GOT3 (cell line): ENCODE measurements around the gene SLC52A1.
"Not testable (repeated sequence)": the region's sequence is repeated elsewhere in the genome, so short reads cannot be mapped to it uniquely, and the experiment has no call there.

Experiments
- DNase-seq: peaks from one replicate; lab custom pipeline; 2025; ENCODE audit warnings: mixed read lengths; lab: John Stamatoyannopoulos, UW

Gene SLC52A1

GRCh38 chr17:5035315-5035714 is at the start of gene SLC52A1:
Gene SLC52A1, minus strand, starts transcription at chr17:5035426. Its CDS starts 820 bp downstream, at chr17:5034606.
- DNase-seq: no peak

GRCh38 chr17:5080591-5080990 is 45.4 kb upstream of the SLC52A1 start:
- DNase-seq: no peak

- DNase-seq: no peak
Measured at GRCh38 chr17:5078106-5079028, 43.1 kb upstream of the SLC52A1 start, which contains the start of gene ZFP3. Gene ZFP3, plus strand, starts transcription at chr17:5078467. Its CDS starts 13,038 bp downstream, at chr17:5091505.

GRCh38 chr17:5077781-5078105 is 42.5 kb upstream of the SLC52A1 start:
- DNase-seq: no peak

- DNase-seq: not testable (repeated sequence)
Measured at GRCh38 chr17:5077275-5077674, 42.0 kb upstream of the SLC52A1 start.

- DNase-seq: not testable (repeated sequence)
Measured at GRCh38 chr17:5075472-5075871, 40.2 kb upstream of the SLC52A1 start.

GRCh38 chr17:5069724-5070123 is 34.5 kb upstream of the SLC52A1 start:
- no peak for DNase-seq

- no peak for DNase-seq
Measured at GRCh38 chr17:5068236-5068635, 33.0 kb upstream of the SLC52A1 start.

GRCh38 chr17:5065227-5065744 is 30.1 kb upstream of the SLC52A1 start:
- no peak for DNase-seq

- no peak for DNase-seq
Measured at GRCh38 chr17:5055543-5055942, 20.3 kb upstream of the SLC52A1 start.

GRCh38 chr17:5050278-5050677 is 15.1 kb upstream of the SLC52A1 start:
- DNase-seq: no peak

GRCh38 chr17:5049314-5049841 is 14.2 kb upstream of the SLC52A1 start:
- DNase-seq: no peak

- no peak for DNase-seq
Measured at GRCh38 chr17:5047446-5047845, 12.2 kb upstream of the SLC52A1 start.

- no peak for DNase-seq
Measured at GRCh38 chr17:5045496-5045895, 10.3 kb upstream of the SLC52A1 start.

- no peak for DNase-seq
Measured at GRCh38 chr17:5044630-5045029, 9.4 kb upstream of the SLC52A1 start.

- DNase-seq: no peak
Measured at GRCh38 chr17:5043524-5043923, 8.3 kb upstream of the SLC52A1 start.

GRCh38 chr17:5042157-5043022 is 7.2 kb upstream of the SLC52A1 start:
- DNase-seq: no peak

GRCh38 chr17:5034651-5035050 is 575 bp downstream of the SLC52A1 start:
- no peak for DNase-seq

- no peak for DNase-seq
Measured at GRCh38 chr17:5034063-5034462, 1.2 kb downstream of the SLC52A1 start.

- DNase-seq: no peak
Measured at GRCh38 chr17:5033352-5034015, 1.7 kb downstream of the SLC52A1 start.

- DNase-seq: no peak
Measured at GRCh38 chr17:5032865-5033264, 2.4 kb downstream of the SLC52A1 start.
